ENCODE measurements around the gene TPM2. TPM values are rescaled to one million over a fixed set of nuclear protein-coding genes. Genes with fewer than 3 reads are reported as not detected.
"Not testable (repeated sequence)": the region's sequence is repeated elsewhere in the genome, so short reads cannot be mapped to it uniquely, and the experiment has no call there.

TPM2 gene
- total and polyA plus RNA-seq, 10 of the 15 experiments (the other 5 are each of a cell fraction or from before 2014, with no cell fraction given): 0.11 to 9.3 (median 1.1) TPM

DNA sequence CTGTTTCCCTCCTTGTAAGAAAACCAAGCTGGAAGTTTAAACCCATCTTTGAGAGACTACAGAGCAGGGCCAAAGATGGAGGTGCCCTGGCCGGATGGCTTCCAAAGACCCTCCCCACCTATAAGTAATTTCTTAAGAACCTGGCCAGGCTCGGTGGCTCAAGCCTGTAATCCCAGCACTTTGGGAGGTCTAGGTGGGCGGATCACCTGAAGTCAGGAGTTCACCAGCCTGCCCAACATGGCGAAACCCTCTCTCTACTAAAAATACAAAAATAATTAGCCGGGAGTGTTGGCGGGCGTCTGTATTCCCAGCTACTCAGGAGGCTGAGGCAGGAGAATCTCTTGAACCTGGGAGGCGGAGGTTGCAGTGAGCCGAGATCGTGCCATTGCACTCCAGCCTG, 44.0 kb downstream of the TPM2 start:
- peak overlapping the region; percentile 93 for H3K4me2 ChIP-seq (ENCODE audit: control insufficient read depth, insufficient read depth)
- peak overlapping the region; percentile 96 for H3K4me3 ChIP-seq
- FAIRE-seq; DNase-seq (ENCODE audit: low read depth, low spot score); H3K36me3 ChIP-seq (ENCODE audit: control insufficient read depth in 2 of 2, insufficient read depth in 2 of 2, low read length in 1 of 2); H3K27me3 ChIP-seq (replicated peaks in 1 of 2; ENCODE audit: control insufficient read depth in 2 of 2, insufficient read depth in 2 of 2, low read length in 1 of 2); BruUV-seq (replicated peaks); in situ Hi-C loops (cut with MboI); H3K9me3 ChIP-seq (replicated peaks; ENCODE audit: control insufficient read depth, insufficient read depth, low read length); ATAC-seq; H4K20me1 ChIP-seq (ENCODE audit: control insufficient read depth, insufficient read depth): not testable (repeated sequence)
- H3K79me2 ChIP-seq (ENCODE audit: control insufficient read depth, insufficient read depth, low read length): peaks cover 18% of the 10 kb centered on the region
- intact Hi-C loops (cut with micrococcal nuclease; ENCODE audit: unreplicated experiment): loop anchor here (1.0 to 2.0 kb wide), 2 partner anchors 12 to 41 kb away; partner anchors contain the start of gene TESK1
- H3K27ac ChIP-seq (ENCODE audit: control insufficient read depth, insufficient read depth): peak overlapping the region; percentile 89
- H3K9ac ChIP-seq (ENCODE audit: control insufficient read depth, insufficient read depth, low read length): peak overlapping the region; percentile 90
- SMC1A ChIA-PET (ENCODE audit: uncharacterized antibody, unreplicated experiment): interaction anchor here (0.8 to 7.7 kb wide), 18 partner anchors 11 to 181 kb away, joined by 3 to 114 read pairs (median 8); partner anchors contain the start of genes ARHGEF39, CCDC107, CD72 and CREB3
- peak overlapping the region; percentile 26 for H2AFZ ChIP-seq (ENCODE audit: control insufficient read depth, low read depth, low read length)
- POLR2A ChIA-PET: interaction anchor here (1.0 to 11.1 kb wide), 9 partner anchors 10 to 103 kb away, joined by 4 to 163 read pairs (median 12); partner anchors contain the start of genes ARHGEF39, CCDC107, CD72 and CREB3
- CTCF ChIA-PET: interaction anchor here (0.8 to 8.8 kb wide), 25 partner anchors 11 to 239 kb away, joined by 3 to 139 read pairs (median 8); partner anchors contain the start of genes ARHGEF39, CCDC107, CD72 and CREB3
- TF ChIP-seq, protein P1, sequence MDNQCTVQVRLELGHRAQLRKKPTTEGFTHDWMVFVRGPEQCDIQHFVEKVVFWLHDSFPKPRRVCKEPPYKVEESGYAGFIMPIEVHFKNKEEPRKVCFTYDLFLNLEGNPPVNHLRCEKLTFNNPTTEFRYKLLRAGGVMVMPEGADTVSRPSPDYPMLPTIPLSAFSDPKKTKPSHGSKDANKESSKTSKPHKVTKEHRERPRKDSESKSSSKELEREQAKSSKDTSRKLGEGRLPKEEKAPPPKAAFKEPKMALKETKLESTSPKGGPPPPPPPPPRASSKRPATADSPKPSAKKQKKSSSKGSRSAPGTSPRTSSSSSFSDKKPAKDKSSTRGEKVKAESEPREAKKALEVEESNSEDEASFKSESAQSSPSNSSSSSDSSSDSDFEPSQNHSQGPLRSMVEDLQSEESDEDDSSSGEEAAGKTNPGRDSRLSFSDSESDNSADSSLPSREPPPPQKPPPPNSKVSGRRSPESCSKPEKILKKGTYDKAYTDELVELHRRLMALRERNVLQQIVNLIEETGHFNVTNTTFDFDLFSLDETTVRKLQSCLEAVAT (IDR thresholded peaks at IDR 0.05): peak; percentile 63
- RAD21 ChIA-PET (ENCODE audit: unreplicated experiment): interaction anchor here (0.7 to 9.6 kb wide), 21 partner anchors 9 to 237 kb away, joined by 3 to 133 read pairs (median 6); partner anchors contain the start of genes ARHGEF39, CCDC107, CREB3 and GBA2
- H3K4me1 ChIP-seq (ENCODE audit: control insufficient read depth, insufficient read depth, low read length): peaks cover 19% of the 10 kb centered on the region
- WGBS (ENCODE audit: insufficient coverage, insufficient replicate concordance, low lambda C conversion rate, missing lambda C conversion rate): 5% methylated on average over 10 of the region's 10 CpGs

DNA sequence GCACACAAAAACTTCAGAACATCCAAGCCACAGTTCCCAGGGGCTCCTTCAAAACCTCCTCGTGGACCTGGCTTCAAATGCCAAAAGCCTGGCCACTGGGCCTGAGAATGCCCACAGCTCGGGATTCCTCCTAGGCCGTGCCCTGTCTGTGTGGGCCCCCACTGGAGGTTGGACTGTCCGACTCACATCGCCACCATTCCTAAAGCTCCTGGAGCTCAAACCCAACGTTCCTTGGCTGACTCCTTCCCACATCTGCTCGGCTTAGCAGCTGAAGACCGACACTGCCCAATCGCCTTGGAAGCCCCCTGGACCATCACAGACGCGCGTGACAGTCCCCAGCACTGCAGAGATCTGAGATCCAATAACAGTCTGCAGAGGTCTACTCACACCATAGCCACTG, 46.7 kb downstream of the TPM2 start:
- in situ Hi-C loops (cut with MboI): no loop called here
- peaks cover 12% of the 10 kb centered on the region for H3K4me1 ChIP-seq (ENCODE audit: control insufficient read depth, insufficient read depth, low read length)
- TF ChIP-seq ESRRA (IDR thresholded peaks at IDR 0.05; ENCODE audit: low read length) (no peak), MEF2A (IDR thresholded peaks at IDR 0.05; ENCODE audit: insufficient read depth, low read depth, low read length) (no peak), EED (IDR thresholded peaks at IDR 0.05; ENCODE audit: low read depth) (no peak), YY1 (IDR thresholded peaks at IDR 0.05; ENCODE audit: low read depth, low read length) (no peak), ZNF622 (IDR thresholded peaks at IDR 0.05) (no peak), KAT2A (conservative IDR thresholded peaks at IDR 0.05; ENCODE audit: control insufficient read depth, low read depth, low read length) (no peak), KDM1A (IDR thresholded peaks at IDR 0.05; ENCODE audit: borderline replicate concordance) (no peak), SPI1 (IDR thresholded peaks at IDR 0.05; ENCODE audit: borderline replicate concordance, insufficient read depth, low read depth, low read length) (no peak), CREB1 (IDR thresholded peaks at IDR 0.05; ENCODE audit: low read depth) (no peak), PAX8 (IDR thresholded peaks at IDR 0.05) (no peak), TARDBP (IDR thresholded peaks at IDR 0.05; ENCODE audit: borderline replicate concordance) (no peak), JUNB (IDR thresholded peaks at IDR 0.05) (no peak), TAF1 (IDR thresholded peaks at IDR 0.05; ENCODE audit: borderline replicate concordance, low read depth, low read length) (no peak), SREBF2 (IDR thresholded peaks at IDR 0.05; ENCODE audit: low read length) (no peak), MEF2B (IDR thresholded peaks at IDR 0.05; ENCODE audit: partially characterized antibody, poor library complexity, severe bottlenecking) (no peak)
- TF ChIP-seq, protein P2, sequence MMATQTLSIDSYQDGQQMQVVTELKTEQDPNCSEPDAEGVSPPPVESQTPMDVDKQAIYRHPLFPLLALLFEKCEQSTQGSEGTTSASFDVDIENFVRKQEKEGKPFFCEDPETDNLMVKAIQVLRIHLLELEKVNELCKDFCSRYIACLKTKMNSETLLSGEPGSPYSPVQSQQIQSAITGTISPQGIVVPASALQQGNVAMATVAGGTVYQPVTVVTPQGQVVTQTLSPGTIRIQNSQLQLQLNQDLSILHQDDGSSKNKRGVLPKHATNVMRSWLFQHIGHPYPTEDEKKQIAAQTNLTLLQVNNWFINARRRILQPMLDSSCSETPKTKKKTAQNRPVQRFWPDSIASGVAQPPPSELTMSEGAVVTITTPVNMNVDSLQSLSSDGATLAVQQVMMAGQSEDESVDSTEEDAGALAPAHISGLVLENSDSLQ (IDR thresholded peaks at IDR 0.05): no peak

More for the DNA sequence above, 46.7 kb downstream of the TPM2 start:
- BruUV-seq (replicated peaks): no TSS peak
- Histone ChIP-seq H3K9ac (ENCODE audit: control insufficient read depth, insufficient read depth, low read length) (no peak overlapping the region), H3K27ac (ENCODE audit: control insufficient read depth, insufficient read depth) (no peak overlapping the region), H3K9me3 (replicated peaks; ENCODE audit: control insufficient read depth, insufficient read depth, low read length) (no peaks in the 10 kb centered on the region), H3K27me3 (replicated peaks in 1 of 2; ENCODE audit: control insufficient read depth in 2 of 2, insufficient read depth in 2 of 2, low read length in 1 of 2) (no peaks in the 10 kb centered on the region), H3K79me2 (ENCODE audit: control insufficient read depth, insufficient read depth, low read length) (peaks cover 2% of the 10 kb centered on the region; the same call in 1 of the 2 replicates), H4K20me1 (ENCODE audit: control insufficient read depth, insufficient read depth) (no peaks in the 10 kb centered on the region), H3K4me3 (no peak overlapping the region), H2AFZ (ENCODE audit: control insufficient read depth, low read depth, low read length) (no peak overlapping the region), H3K36me3 (ENCODE audit: control insufficient read depth in 2 of 2, insufficient read depth in 2 of 2, low read length in 1 of 2) (no peaks in the 10 kb centered on the region), H3K4me2 (ENCODE audit: control insufficient read depth, insufficient read depth) (no peak overlapping the region)
- 83% methylated on average over 12 of the region's 12 CpGs for WGBS (ENCODE audit: insufficient coverage, insufficient replicate concordance, low lambda C conversion rate, missing lambda C conversion rate)
- CTCF ChIA-PET: no interaction called here
- SMC1A ChIA-PET (ENCODE audit: uncharacterized antibody, unreplicated experiment): no interaction called here
- ATAC-seq: no peak
- POLR2A ChIA-PET: interaction anchor here (0.7 to 1.4 kb wide), 2 partner anchors 10 to 23 kb away, joined by 3 to 4 read pairs; no protein-coding TSS in a partner anchor
- RAD21 ChIA-PET (ENCODE audit: unreplicated experiment): interaction anchor here (1.0 kb wide), 1 partner anchor 24 kb away, joined by 3 read pairs; no protein-coding TSS in a partner anchor
- FAIRE-seq: no peak
- intact Hi-C loops (cut with micrococcal nuclease; ENCODE audit: unreplicated experiment): no loop called here
- no peak for DNase-seq (ENCODE audit: low read depth, low spot score)
